MCF 10A (cell line): ENCODE measurements around the gene PTPRT. TPM values are rescaled to one million over a fixed set of nuclear protein-coding genes. Genes with fewer than 3 reads are reported as not detected.

ENCODE experiments used
- BruUV-seq: library from RNA; stranded (reverse); fragments of 400-500 nt; replicated peaks from 2 replicates; lab custom pipeline; 2021; lab: Mats Ljungman, UMichigan
- CTCF ChIA-PET: fragments of 300-600 bp; sonication (Branson Sonifier 250); formaldehyde crosslinking; extraction: SDS; loops from one replicate; lab custom pipeline; 2021; ENCODE audit warnings: antibody characterized with exemption, inconsistent platforms; lab: Yijun Ruan, JAX
- POLR2A ChIA-PET: fragments of 300-600, 350-650 bp; sonication (Branson Sonifier 250); formaldehyde crosslinking; extraction: SDS; loops from one replicate; lab custom pipeline; 2020; ENCODE audit warnings: antibody characterized with exemption, inconsistent platforms; lab: Yijun Ruan, JAX
- DNase-seq: peaks from one replicate; pipeline ENCODE4 v3.0.0-alpha.2; 2018; ENCODE audit not compliant: unreplicated experiment
- H3K27ac Mint-ChIP-seq: one replicate; pipeline ENCODE4 v1.8.0; 2022; ENCODE audit warnings: mild to moderate bottlenecking, low read depth, mixed read lengths; ENCODE audit not compliant: unreplicated experiment
- H3K27me3 Mint-ChIP-seq: one replicate; pipeline ENCODE4 v1.8.0; 2022; ENCODE audit warnings: mixed read lengths; ENCODE audit not compliant: insufficient read depth, unreplicated experiment
- H3K36me3 Mint-ChIP-seq: one replicate; pipeline ENCODE4 v1.8.0; 2022; ENCODE audit warnings: mild to moderate bottlenecking, moderate library complexity, mixed read lengths; ENCODE audit not compliant: insufficient read depth, unreplicated experiment
- H3K4me1 Mint-ChIP-seq: one replicate; pipeline ENCODE4 v1.8.0; 2022; ENCODE audit warnings: mixed read lengths; ENCODE audit not compliant: insufficient read depth, unreplicated experiment
- H3K4me3 Mint-ChIP-seq: one replicate; pipeline ENCODE4 v1.8.0; 2022; ENCODE audit warnings: mild to moderate bottlenecking, moderate library complexity, mixed read lengths; ENCODE audit not compliant: unreplicated experiment
- H3K9me3 Mint-ChIP-seq: one replicate; pipeline ENCODE4 v1.8.0; 2022; ENCODE audit warnings: mixed read lengths; ENCODE audit not compliant: unreplicated experiment
- intact Hi-C: fragments of 100-400 bp; cut with micrococcal nuclease; formaldehyde crosslinking; loops from 2 replicates; pipeline ENCODE4 v1.14.1; 2022
- total RNA-seq: library from RNA; stranded (reverse); gene quantifications from 2 replicates; pipeline ENCODE4 v1.2.3, GENCODE V29; 2022
- TF ChIP-seq, protein P1 (sequence below): fragments of 200-600 bp; IDR thresholded peaks from one replicate; pipeline ENCODE4 v1.8.0; 2022; ENCODE audit warnings: antibody characterized with exemption, mild to moderate bottlenecking; ENCODE audit not compliant: unreplicated experiment

PTPRT gene
- total RNA-seq, 1 experiment from 2014 or later, result not detected

DNA sequence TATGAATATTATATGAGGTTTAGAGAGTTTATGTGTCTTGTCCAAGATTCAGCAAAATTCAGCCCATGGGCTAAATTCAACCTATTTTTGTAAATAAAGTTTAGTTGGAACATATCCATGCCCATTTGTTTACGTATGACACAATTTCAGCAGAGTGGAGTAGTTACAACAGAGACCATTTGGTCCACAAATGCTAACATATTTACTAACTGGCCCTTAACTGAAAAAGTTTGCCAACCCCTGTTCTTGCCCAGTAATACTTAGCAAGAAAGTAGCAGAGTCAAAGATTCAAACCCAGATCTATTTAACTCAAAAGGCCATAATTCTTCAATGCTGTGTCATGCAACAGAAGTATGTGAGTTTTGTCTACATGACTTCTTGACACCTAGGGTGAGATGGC lies 561.0 kb downstream of the PTPRT start:
- no peak overlapping the region for H3K4me3 Mint-ChIP-seq
- CTCF ChIA-PET, result no interaction called here
- no TSS peak for BruUV-seq
- H3K27me3 Mint-ChIP-seq, result no peaks in the 10 kb centered on the region
- H3K9me3 Mint-ChIP-seq, result peaks cover 42% of the 10 kb centered on the region
- H3K36me3 Mint-ChIP-seq, result no peaks in the 10 kb centered on the region
- intact Hi-C loops, result no loop called here
- POLR2A ChIA-PET, result no interaction called here
- DNase-seq, result no peak
- H3K27ac Mint-ChIP-seq, result no peak overlapping the region
- H3K4me1 Mint-ChIP-seq, result no peaks in the 10 kb centered on the region
- TF ChIP-seq, protein P1, sequence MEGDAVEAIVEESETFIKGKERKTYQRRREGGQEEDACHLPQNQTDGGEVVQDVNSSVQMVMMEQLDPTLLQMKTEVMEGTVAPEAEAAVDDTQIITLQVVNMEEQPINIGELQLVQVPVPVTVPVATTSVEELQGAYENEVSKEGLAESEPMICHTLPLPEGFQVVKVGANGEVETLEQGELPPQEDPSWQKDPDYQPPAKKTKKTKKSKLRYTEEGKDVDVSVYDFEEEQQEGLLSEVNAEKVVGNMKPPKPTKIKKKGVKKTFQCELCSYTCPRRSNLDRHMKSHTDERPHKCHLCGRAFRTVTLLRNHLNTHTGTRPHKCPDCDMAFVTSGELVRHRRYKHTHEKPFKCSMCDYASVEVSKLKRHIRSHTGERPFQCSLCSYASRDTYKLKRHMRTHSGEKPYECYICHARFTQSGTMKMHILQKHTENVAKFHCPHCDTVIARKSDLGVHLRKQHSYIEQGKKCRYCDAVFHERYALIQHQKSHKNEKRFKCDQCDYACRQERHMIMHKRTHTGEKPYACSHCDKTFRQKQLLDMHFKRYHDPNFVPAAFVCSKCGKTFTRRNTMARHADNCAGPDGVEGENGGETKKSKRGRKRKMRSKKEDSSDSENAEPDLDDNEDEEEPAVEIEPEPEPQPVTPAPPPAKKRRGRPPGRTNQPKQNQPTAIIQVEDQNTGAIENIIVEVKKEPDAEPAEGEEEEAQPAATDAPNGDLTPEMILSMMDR, result no peak

DNA sequence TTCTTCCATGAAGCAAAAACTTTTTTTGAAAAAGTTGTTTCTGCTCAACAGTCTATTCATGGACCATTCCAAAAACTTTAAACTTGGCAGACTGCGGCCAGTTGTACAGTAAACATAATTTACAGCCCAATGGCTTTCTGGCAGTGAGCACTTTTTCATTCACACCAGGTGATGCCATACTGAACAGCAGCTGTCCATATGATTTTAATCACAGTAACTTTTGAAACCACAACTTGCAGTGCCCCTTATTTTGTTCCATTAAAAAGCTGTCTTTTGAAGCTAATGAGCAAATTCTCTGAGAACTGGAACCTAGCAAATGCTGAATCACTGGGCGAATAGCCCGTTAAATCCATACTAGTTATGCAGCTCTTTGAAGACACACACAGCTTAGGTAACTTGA lies 576.6 kb downstream of the PTPRT start:
- Mint-ChIP-seq H3K36me3 (no peaks in the 10 kb centered on the region), H3K27ac (no peak overlapping the region), H3K9me3 (peaks cover 36% of the 10 kb centered on the region), H3K4me1 (no peaks in the 10 kb centered on the region), H3K27me3 (no peaks in the 10 kb centered on the region), H3K4me3 (no peak overlapping the region)
- no peak for DNase-seq
- no TSS peak for BruUV-seq
- intact Hi-C loops, result no loop called here
- CTCF ChIA-PET, result no interaction called here
- POLR2A ChIA-PET, result no interaction called here
- TF ChIP-seq, protein P1, result no peak

DNA sequence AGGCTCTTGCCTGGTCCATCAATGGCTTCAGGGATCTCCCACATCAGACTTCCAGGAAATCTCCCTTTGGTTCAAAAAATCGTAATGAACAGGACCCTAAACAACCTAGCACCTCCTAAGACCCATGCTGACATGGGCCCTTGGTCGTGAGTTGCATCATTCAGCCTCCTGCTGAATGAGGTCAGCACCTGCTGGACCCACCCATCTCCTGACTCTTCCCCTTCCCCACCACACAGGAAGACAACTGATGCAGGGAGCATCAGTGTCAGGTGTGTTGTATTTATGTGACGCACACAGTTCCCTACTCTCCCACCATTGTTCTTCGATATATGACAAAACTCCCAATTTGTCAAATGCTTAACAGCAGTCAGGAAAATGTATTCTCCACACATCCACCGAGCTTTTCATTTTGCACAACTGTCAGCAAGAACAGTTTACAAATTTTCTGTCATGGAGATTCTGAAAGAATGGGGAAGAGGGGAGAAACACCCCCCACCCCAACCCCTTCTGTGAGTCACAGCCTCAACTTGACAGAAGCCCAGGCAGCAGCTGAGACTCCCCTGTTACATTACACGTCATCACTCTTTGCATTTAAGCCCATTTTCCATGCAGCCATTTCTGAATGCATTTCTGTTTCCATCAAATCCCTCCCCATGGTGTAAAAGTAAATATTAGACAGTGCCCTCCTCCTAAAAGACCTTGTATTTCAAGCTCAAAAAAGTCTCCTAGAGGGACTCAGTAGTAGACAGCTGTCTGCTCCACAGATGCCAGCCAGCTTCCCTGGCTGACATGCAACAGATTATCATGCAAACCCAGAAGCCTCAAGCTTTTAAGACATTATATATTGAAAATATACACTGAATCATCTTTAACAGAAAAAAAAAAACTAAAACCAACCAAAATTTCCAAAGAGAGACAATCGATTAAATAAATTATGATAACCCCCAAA lies 577.5 kb downstream of the PTPRT start:
- Mint-ChIP-seq H3K4me1 (no peaks in the 10 kb centered on the region), H3K27ac (no peak overlapping the region), H3K27me3 (no peaks in the 10 kb centered on the region), H3K9me3 (peaks cover 39% of the 10 kb centered on the region), H3K36me3 (no peaks in the 10 kb centered on the region), H3K4me3 (no peak overlapping the region)
- ChIA-PET POLR2A (no interaction called here), CTCF (no interaction called here)
- no peak for DNase-seq
- BruUV-seq, result no TSS peak
- intact Hi-C loops, result no loop called here
- TF ChIP-seq, protein P1, result no peak

DNA sequence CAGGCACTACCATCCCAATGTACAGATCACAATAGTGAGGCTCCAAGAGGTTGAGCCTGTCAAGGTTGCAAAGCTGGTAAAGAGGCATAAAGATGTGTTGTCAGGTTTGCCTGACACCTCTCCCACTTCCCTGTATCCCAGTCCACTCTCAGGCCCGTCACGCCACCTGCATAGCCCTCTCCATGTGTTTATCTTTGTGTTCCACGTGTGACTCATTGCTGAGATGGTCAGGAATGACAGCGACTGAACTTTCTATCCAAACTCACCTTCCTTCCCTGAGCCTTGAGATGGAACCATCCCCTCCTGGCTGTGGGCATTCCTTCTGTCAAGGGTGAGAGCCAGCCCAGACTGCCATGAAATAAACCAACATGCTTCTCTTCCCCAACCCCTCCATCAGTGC lies 578.3 kb downstream of the PTPRT start:
- H3K4me1 Mint-ChIP-seq, result no peaks in the 10 kb centered on the region
- no peaks in the 10 kb centered on the region for H3K27me3 Mint-ChIP-seq
- TF ChIP-seq, protein P1, result no peak
- ChIA-PET POLR2A (no interaction called here), CTCF (no interaction called here)
- H3K4me3 Mint-ChIP-seq, result no peak overlapping the region
- no TSS peak for BruUV-seq
- no peak overlapping the region for H3K27ac Mint-ChIP-seq
- intact Hi-C loops, result no loop called here
- DNase-seq, result no peak
- no peaks in the 10 kb centered on the region for H3K36me3 Mint-ChIP-seq
- H3K9me3 Mint-ChIP-seq, result peaks cover 45% of the 10 kb centered on the region
